Fibroblast of mammary gland (primary cell): ENCODE data around the gene GALC.

Source experiments
- DNase-seq: peaks from one replicate; pipeline ENCODE4 v3.0.0-alpha.2; 2010; ENCODE audit warnings: low read depth
- H3K4me3 ChIP-seq: 2 replicates; pipeline ENCODE4 v1.5.1; 2011; ENCODE audit warnings: low read depth, mild to moderate bottlenecking, low read length, moderate library complexity; ENCODE audit not compliant: control insufficient read depth
- CTCF ChIP-seq: conservative IDR thresholded peaks from 2 replicates; pipeline ENCODE4 v1.5.1; 2011; ENCODE audit warnings: low read depth, low read length, inconsistent platforms; ENCODE audit not compliant: control insufficient read depth, insufficient read depth

The GALC gene

GRCh38 chr14:87992346-87992717 is 650 bp downstream of the GALC start:
- peak; percentile 30 for DNase-seq
- no peak for TF ChIP-seq CTCF
- H3K4me3 ChIP-seq: peak overlapping the region; percentile 75

- H3K4me3 ChIP-seq: no peak overlapping the region
- no peak for TF ChIP-seq CTCF
- no peak for DNase-seq
These were observed 2.3 kb downstream of the GALC start for GRCh38 chr14:87990682-87991081.

GRCh38 chr14:87989956-87990299 is 3.1 kb downstream of the GALC start:
- TF ChIP-seq CTCF: no peak
- no peak for DNase-seq
- no peak overlapping the region for H3K4me3 ChIP-seq

- no peak for DNase-seq
- TF ChIP-seq CTCF: no peak
- H3K4me3 ChIP-seq: no peak overlapping the region
These were observed 3.6 kb downstream of the GALC start for GRCh38 chr14:87989221-87989955.

- no peak for DNase-seq
- TF ChIP-seq CTCF: no peak
- H3K4me3 ChIP-seq: no peak overlapping the region
These were observed 13.3 kb downstream of the GALC start for GRCh38 chr14:87979689-87980088.

GRCh38 chr14:87975636-87976035 is 17.3 kb downstream of the GALC start:
- peak; percentile 7 for DNase-seq
- no peak overlapping the region for H3K4me3 ChIP-seq
- TF ChIP-seq CTCF: no peak

- TF ChIP-seq CTCF: no peak
- no peak overlapping the region for H3K4me3 ChIP-seq
- no peak for DNase-seq
These were observed 22.0 kb downstream of the GALC start for GRCh38 chr14:87971010-87971409.
